Neural cell (in vitro differentiated cells): ENCODE measurements around the gene SLC9A1. TPM values are rescaled to one million over a fixed set of nuclear protein-coding genes. Genes with fewer than 3 reads are reported as not detected.

Experiments used
- H2AFZ ChIP-seq: fragments of 200-600, 300-800 bp; sonication (generic), shearing (Covaris generic); 2 replicates; pipeline ENCODE4 v1.6.0; 2014; ENCODE audit warnings: low read depth, mild to moderate bottlenecking, antibody characterized with exemption, low read length, moderate library complexity
- H3F3A ChIP-seq: fragments of 200-600 bp; shearing (Covaris generic); 2 replicates; pipeline ENCODE4 v1.6.1; 2016; ENCODE audit warnings: mild to moderate bottlenecking, moderate library complexity, mixed read lengths, antibody characterized with exemption, low read length; ENCODE audit not compliant: insufficient read depth, poor library complexity, severe bottlenecking
- H3K27ac ChIP-seq: fragments of 200-600, 300-800 bp; sonication (generic), shearing (Covaris generic); 2 replicates; pipeline ENCODE4 v1.5.1; 2014; ENCODE audit warnings: mild to moderate bottlenecking, low read length, moderate library complexity
- H3K27me3 ChIP-seq: fragments of 300-800, 200-600 bp; sonication (generic), shearing (Covaris generic); 2 replicates; pipeline ENCODE4 v1.6.0; 2014; ENCODE audit warnings: mild to moderate bottlenecking, low read depth, low read length, moderate library complexity; ENCODE audit not compliant: insufficient read depth
- H3K36me3 ChIP-seq: fragments of 300-800, 200-600 bp; sonication (generic), shearing (Covaris generic); 2 replicates; pipeline ENCODE4 v1.5.1; 2014; ENCODE audit warnings: mild to moderate bottlenecking, antibody characterized with exemption, low read length, moderate library complexity; ENCODE audit not compliant: insufficient read depth
- H3K4me2 ChIP-seq: fragments of 300-800, 200-600 bp; sonication (generic), shearing (Covaris generic); 2 replicates; pipeline ENCODE4 v1.6.0; 2014; ENCODE audit warnings: mild to moderate bottlenecking, low read length
- H3K4me3 ChIP-seq: fragments of 300-800, 200-600 bp; sonication (generic), shearing (Covaris generic); 2 replicates; pipeline ENCODE4 v1.5.1; 2014; ENCODE audit warnings: mild to moderate bottlenecking, low read length, moderate library complexity
- H3K79me2 ChIP-seq: fragments of 200-600 bp; shearing (Covaris generic); replicated peaks from 2 replicates; pipeline ENCODE4 v1.6.0; 2014; ENCODE audit warnings: mild to moderate bottlenecking, low read length, moderate library complexity; ENCODE audit not compliant: insufficient read depth
- H3K9ac ChIP-seq: fragments of 300-800, 200-600 bp; sonication (generic), shearing (Covaris generic); 2 replicates; pipeline ENCODE4 v1.6.1; 2016; ENCODE audit warnings: mild to moderate bottlenecking, low read length, mixed read lengths
- H3K9me2 ChIP-seq: fragments of 200-600 bp; shearing (Covaris generic); 2 replicates; pipeline ENCODE4 v1.6.1; 2016; ENCODE audit warnings: mild to moderate bottlenecking, low read length, mixed read lengths; ENCODE audit not compliant: insufficient read depth
- H3K9me3 ChIP-seq: fragments of 200-600, 300-800 bp; sonication (generic), shearing (Covaris generic); 2 replicates; pipeline ENCODE4 v1.6.1; 2016; ENCODE audit warnings: mild to moderate bottlenecking, mixed run types, low read length, moderate library complexity, mixed read lengths
- H4K20me1 ChIP-seq: fragments of 200-600 bp; shearing (Covaris generic); 2 replicates; pipeline ENCODE4 v1.6.1; 2016; ENCODE audit warnings: mild to moderate bottlenecking, mixed run types; ENCODE audit not compliant: insufficient read depth
- CTCF ChIP-seq: fragments of 450-650 bp; IDR thresholded peaks from 2 replicates; pipeline ENCODE4 v1.5.1; 2014; ENCODE audit warnings: antibody characterized with exemption, mild to moderate bottlenecking, moderate library complexity; ENCODE audit not compliant: poor library complexity, severe bottlenecking
- EP300 ChIP-seq: fragments of 450-650 bp; conservative IDR thresholded peaks from 2 replicates; pipeline ENCODE4 v1.6.1; 2014; ENCODE audit warnings: antibody characterized with exemption, mild to moderate bottlenecking, moderate library complexity; ENCODE audit not compliant: poor library complexity, severe bottlenecking
- EZH2 ChIP-seq: fragments of 200-600, 300-800 bp; shearing (Covaris generic), sonication (generic); IDR thresholded peaks from 2 replicates; pipeline ENCODE4 v1.6.1; 2014; ENCODE audit warnings: antibody characterized with exemption, low read length, borderline replicate concordance, mild to moderate bottlenecking; ENCODE audit not compliant: insufficient read depth, poor library complexity, severe bottlenecking
- MXI1 ChIP-seq: fragments of 450-650 bp; conservative IDR thresholded peaks from 2 replicates; pipeline ENCODE4 v1.6.1; 2014; ENCODE audit warnings: antibody characterized with exemption, mild to moderate bottlenecking; ENCODE audit not compliant: poor library complexity, severe bottlenecking
- POLR2AphosphoS5 ChIP-seq: IDR thresholded peaks from 2 replicates; pipeline ENCODE4 v1.6.1; 2012
- RAD21 ChIP-seq: fragments of 450-650 bp; conservative IDR thresholded peaks from 2 replicates; pipeline ENCODE4 v1.6.1; 2014; ENCODE audit warnings: antibody characterized with exemption, mild to moderate bottlenecking, moderate library complexity
- SMC3 ChIP-seq: fragments of 450-650 bp; conservative IDR thresholded peaks from 2 replicates; pipeline ENCODE4 v1.6.1; 2014; ENCODE audit warnings: antibody characterized with exemption, mild to moderate bottlenecking, moderate library complexity; ENCODE audit not compliant: poor library complexity
- TAF1 ChIP-seq: IDR thresholded peaks from 2 replicates; pipeline ENCODE4 v1.6.1; 2012; ENCODE audit warnings: low read depth
- polyA plus RNA-seq: library from polyadenylated mRNA; depleted of rRNA; stranded (reverse); fragments of >200 nt; gene quantifications from 2 replicates; pipeline ENCODE4 v1.2.3, GENCODE V29; 2014
- TF ChIP-seq, protein P1 (sequence below): IDR thresholded peaks from 2 replicates; pipeline ENCODE4 v1.6.1; 2012; ENCODE audit warnings: borderline replicate concordance

SLC9A1 gene
- polyA plus RNA-seq, 1 donor from 2014 or later, result 1.5 TPM

DNA sequence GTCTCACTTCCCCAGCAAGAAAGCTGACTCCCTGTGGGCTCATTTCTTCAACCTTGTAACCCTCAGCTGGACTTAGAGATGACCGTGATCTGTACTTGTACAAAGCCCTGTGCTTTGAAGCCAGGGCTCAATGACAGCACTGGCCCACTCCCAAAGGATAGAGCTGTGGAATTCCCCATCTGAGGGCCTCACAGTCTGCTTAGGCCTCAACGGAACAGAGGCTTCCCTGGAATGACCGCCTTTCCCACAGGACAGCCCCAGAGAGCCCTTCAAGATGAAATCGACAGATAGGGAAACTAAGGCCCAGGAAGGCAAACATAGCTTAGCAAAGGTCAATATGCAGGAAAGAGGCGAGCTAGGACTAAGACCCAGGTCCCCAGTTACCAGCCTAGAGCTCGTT is 11.5 kb downstream of the SLC9A1 start (continued):
- TF ChIP-seq, protein P1, sequence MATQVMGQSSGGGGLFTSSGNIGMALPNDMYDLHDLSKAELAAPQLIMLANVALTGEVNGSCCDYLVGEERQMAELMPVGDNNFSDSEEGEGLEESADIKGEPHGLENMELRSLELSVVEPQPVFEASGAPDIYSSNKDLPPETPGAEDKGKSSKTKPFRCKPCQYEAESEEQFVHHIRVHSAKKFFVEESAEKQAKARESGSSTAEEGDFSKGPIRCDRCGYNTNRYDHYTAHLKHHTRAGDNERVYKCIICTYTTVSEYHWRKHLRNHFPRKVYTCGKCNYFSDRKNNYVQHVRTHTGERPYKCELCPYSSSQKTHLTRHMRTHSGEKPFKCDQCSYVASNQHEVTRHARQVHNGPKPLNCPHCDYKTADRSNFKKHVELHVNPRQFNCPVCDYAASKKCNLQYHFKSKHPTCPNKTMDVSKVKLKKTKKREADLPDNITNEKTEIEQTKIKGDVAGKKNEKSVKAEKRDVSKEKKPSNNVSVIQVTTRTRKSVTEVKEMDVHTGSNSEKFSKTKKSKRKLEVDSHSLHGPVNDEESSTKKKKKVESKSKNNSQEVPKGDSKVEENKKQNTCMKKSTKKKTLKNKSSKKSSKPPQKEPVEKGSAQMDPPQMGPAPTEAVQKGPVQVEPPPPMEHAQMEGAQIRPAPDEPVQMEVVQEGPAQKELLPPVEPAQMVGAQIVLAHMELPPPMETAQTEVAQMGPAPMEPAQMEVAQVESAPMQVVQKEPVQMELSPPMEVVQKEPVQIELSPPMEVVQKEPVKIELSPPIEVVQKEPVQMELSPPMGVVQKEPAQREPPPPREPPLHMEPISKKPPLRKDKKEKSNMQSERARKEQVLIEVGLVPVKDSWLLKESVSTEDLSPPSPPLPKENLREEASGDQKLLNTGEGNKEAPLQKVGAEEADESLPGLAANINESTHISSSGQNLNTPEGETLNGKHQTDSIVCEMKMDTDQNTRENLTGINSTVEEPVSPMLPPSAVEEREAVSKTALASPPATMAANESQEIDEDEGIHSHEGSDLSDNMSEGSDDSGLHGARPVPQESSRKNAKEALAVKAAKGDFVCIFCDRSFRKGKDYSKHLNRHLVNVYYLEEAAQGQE, result no peak
- no peak for TF ChIP-seq MXI1

- Histone ChIP-seq H3F3A (no peaks in the 10 kb centered on the region), H3K9me2 (no peaks in the 10 kb centered on the region), H3K4me3 (no peak overlapping the region), H3K79me2 (no peaks in the 10 kb centered on the region), H4K20me1 (no peaks in the 10 kb centered on the region), H3K27me3 (no peaks in the 10 kb centered on the region), H3K27ac (no peak overlapping the region), H3K9me3 (no peaks in the 10 kb centered on the region), H3K4me2 (no peak overlapping the region), H2AFZ (no peak overlapping the region), H3K36me3 (no peaks in the 10 kb centered on the region), H3K9ac (no peak overlapping the region)
- no peak for TF ChIP-seq TAF1
Observed at GRCh38 chr1:27142464-27142863, 12.5 kb downstream of the SLC9A1 start.

DNA sequence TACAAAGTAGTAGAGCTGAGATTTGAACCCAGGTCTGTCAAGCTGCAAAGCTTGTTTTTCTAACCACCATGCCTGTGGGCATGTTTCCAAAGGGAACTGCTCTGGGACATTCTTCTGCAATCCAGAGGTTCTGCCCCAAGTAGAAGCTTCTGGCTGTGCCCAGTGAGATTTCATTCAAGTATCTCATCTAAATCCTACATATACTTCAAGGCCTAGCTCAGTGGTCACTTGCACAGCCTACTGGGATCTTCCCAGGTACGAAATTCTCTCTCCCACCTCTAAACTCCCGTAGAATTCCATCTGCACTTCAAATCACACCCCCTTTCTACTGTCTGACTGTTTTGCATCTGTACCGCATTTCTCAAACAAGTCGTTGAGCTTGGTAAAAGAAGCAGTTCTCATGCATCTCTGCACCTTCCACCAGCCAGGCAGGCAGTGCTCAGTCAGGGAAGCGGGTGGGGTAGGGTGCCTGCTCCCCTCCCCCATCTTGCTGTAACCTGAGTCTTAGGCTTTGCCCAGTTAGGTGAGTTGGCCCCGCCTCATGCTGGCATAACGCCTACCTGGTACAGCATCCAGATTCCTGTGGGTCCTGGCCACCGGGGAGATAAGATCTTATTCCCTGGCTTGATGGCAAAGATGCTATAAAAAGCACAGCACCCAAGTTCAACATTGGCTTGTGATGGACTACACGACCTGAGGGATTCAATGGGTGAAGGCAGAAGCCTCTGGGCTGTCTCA is 13.5 kb downstream of the SLC9A1 start:
- H4K20me1 ChIP-seq, result no peaks in the 10 kb centered on the region
- H2AFZ ChIP-seq, result no peak overlapping the region
- no peaks in the 10 kb centered on the region for H3K79me2 ChIP-seq
- no peaks in the 10 kb centered on the region for H3K9me2 ChIP-seq
- no peaks in the 10 kb centered on the region for H3K27me3 ChIP-seq
- H3K36me3 ChIP-seq, result no peaks in the 10 kb centered on the region
- no peak overlapping the region for H3K27ac ChIP-seq
- H3K4me2 ChIP-seq, result no peak overlapping the region
- no peaks in the 10 kb centered on the region for H3K9me3 ChIP-seq
- no peaks in the 10 kb centered on the region for H3F3A ChIP-seq
- H3K9ac ChIP-seq, result no peak overlapping the region
- H3K4me3 ChIP-seq, result no peak overlapping the region
- no peak for TF ChIP-seq EZH2
- TF ChIP-seq POLR2AphosphoS5, result no peak
- no peak for TF ChIP-seq RAD21
- no peak for TF ChIP-seq SMC3
- no peak for TF ChIP-seq EP300
- TF ChIP-seq TAF1, result no peak
- TF ChIP-seq CTCF, result no peak
- TF ChIP-seq, protein P1, result no peak
- no peak for TF ChIP-seq MXI1
